Measurements from ENCODE around the gene ATP8A1.

ATP8A1 gene

GRCh38 chr4:42641656-42642055, 15.2 kb downstream of the ATP8A1 start:
- Mint-ChIP-seq H3K4me3 (peak overlapping the region; percentile 48), H3K36me3 (ENCODE audit: low read depth) (peaks cover 1% of the 10 kb centered on the region), H3K9me3 (no peaks in the 10 kb centered on the region), H3K4me1 (peaks cover 93% of the 10 kb centered on the region), H3K27me3 (no peaks in the 10 kb centered on the region), H3K27ac (peak overlapping the region; percentile 66)
- peak; percentile 8 for ATAC-seq
- no peak for DNase-seq

GRCh38 chr4:42641161-42641560, 15.7 kb downstream of the ATP8A1 start:
- DNase-seq: no peak
- Mint-ChIP-seq H3K9me3 (no peaks in the 10 kb centered on the region), H3K4me3 (no peak overlapping the region), H3K4me1 (peaks cover 93% of the 10 kb centered on the region), H3K36me3 (ENCODE audit: low read depth) (peaks cover 1% of the 10 kb centered on the region), H3K27me3 (no peaks in the 10 kb centered on the region), H3K27ac (peak overlapping the region; percentile 66)
- ATAC-seq: no peak

GRCh38 chr4:42640613-42641012, 16.3 kb downstream of the ATP8A1 start:
- Mint-ChIP-seq H3K27me3 (no peaks in the 10 kb centered on the region), H3K27ac (peak overlapping the region; percentile 66), H3K4me3 (no peak overlapping the region), H3K9me3 (no peaks in the 10 kb centered on the region), H3K36me3 (ENCODE audit: low read depth) (peaks cover 1% of the 10 kb centered on the region), H3K4me1 (peaks cover 92% of the 10 kb centered on the region)
- DNase-seq (no peak), ATAC-seq (no peak)

- ATAC-seq (peak; percentile 38), DNase-seq (peak; percentile 32)
- Mint-ChIP-seq H3K27me3 (no peaks in the 10 kb centered on the region), H3K9me3 (no peaks in the 10 kb centered on the region), H3K36me3 (ENCODE audit: low read depth) (peaks cover 1% of the 10 kb centered on the region), H3K4me3 (no peak overlapping the region), H3K27ac (peak overlapping the region; percentile 46), H3K4me1 (peaks cover 88% of the 10 kb centered on the region)
Observed at GRCh38 chr4:42638993-42639392, 17.9 kb downstream of the ATP8A1 start.

DNA sequence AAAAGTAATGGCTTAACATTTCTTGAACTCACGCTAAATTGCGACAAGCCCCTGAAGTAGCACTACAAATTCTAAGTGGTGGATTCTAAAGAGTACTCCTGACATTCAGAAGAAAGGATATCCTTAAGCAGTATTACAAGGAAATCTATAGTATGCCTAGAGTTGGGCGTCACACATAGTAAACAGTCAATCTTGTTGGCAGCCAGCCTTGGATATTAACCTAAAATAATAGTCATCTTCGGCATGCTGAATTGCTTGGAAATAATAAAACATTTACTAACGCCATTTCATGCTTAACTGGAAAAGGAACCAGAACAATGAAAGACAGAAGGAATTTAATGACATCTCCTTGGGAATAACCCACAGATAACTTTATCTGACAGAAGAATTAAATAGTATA, 18.6 kb downstream of the ATP8A1 start:
- Mint-ChIP-seq H3K4me3 (no peak overlapping the region), H3K27ac (peak overlapping the region; percentile 46)

DNA sequence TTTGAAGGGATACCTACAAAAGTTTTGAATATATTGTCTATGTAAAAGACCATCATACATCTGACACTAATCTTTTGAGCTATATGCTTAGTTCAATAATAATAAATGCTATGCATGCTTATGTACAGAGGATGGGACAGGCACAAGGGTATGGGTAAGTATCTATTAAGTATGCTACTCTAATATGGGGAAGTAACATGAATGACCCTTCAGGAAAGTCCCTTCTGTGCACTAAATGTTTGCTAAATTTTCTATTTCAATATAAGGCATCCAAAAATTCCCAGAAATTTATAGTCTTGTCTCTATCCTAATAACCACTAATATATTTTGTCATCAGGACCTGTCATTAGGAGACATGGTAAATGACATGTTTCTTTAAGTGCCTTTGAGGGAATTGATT, 19.0 kb downstream of the ATP8A1 start:
- H3K36me3 Mint-ChIP-seq (ENCODE audit: low read depth): peaks cover 1% of the 10 kb centered on the region

More for the DNA sequence above, 18.6 kb downstream of the ATP8A1 start:
- no peak for ATAC-seq
- H3K9me3 Mint-ChIP-seq: no peaks in the 10 kb centered on the region
- H3K27me3 Mint-ChIP-seq: no peaks in the 10 kb centered on the region
- DNase-seq: no peak
- H3K36me3 Mint-ChIP-seq (ENCODE audit: low read depth): peaks cover 1% of the 10 kb centered on the region
- peaks cover 88% of the 10 kb centered on the region for H3K4me1 Mint-ChIP-seq

DNA sequence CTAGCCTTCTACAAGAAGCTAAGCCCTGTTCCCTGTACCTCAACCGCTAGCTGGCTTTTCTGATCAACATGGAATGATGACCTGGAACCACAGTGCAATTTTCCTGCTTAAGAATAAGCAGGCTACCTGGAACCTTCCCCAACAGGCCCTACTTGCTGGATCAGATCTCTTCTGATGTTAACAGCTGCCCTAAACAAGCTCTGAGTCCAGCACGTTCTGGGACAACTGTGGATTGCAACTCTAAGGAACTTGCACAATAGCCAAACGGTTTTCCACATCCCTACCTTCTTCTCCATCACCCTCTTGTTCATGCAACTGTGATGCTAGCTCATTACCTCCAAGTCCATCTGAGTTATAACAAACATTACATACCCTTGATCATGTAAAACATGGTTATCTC, 19.8 kb downstream of the ATP8A1 start:
- H3K27ac Mint-ChIP-seq: peak overlapping the region; percentile 36
- peaks cover 86% of the 10 kb centered on the region for H3K4me1 Mint-ChIP-seq
- no peaks in the 10 kb centered on the region for H3K27me3 Mint-ChIP-seq
- no peak for ATAC-seq
- H3K9me3 Mint-ChIP-seq: no peaks in the 10 kb centered on the region
- peaks cover 1% of the 10 kb centered on the region for H3K36me3 Mint-ChIP-seq (ENCODE audit: low read depth)
- DNase-seq: no peak
- no peak overlapping the region for H3K4me3 Mint-ChIP-seq

More for the DNA sequence above, 19.0 kb downstream of the ATP8A1 start:
- Mint-ChIP-seq H3K4me3 (no peak overlapping the region), H3K27ac (peak overlapping the region; percentile 36), H3K27me3 (no peaks in the 10 kb centered on the region), H3K4me1 (peaks cover 88% of the 10 kb centered on the region), H3K9me3 (no peaks in the 10 kb centered on the region)
- ATAC-seq: no peak
- no peak for DNase-seq

- Mint-ChIP-seq H3K4me1 (peaks cover 86% of the 10 kb centered on the region), H3K9me3 (no peaks in the 10 kb centered on the region), H3K27me3 (no peaks in the 10 kb centered on the region), H3K36me3 (ENCODE audit: low read depth) (peaks cover 6% of the 10 kb centered on the region), H3K4me3 (no peak overlapping the region), H3K27ac (no peak overlapping the region)
- ATAC-seq: no peak
- DNase-seq: no peak
Observed at GRCh38 chr4:42636645-42636949, 20.3 kb downstream of the ATP8A1 start.

DNA sequence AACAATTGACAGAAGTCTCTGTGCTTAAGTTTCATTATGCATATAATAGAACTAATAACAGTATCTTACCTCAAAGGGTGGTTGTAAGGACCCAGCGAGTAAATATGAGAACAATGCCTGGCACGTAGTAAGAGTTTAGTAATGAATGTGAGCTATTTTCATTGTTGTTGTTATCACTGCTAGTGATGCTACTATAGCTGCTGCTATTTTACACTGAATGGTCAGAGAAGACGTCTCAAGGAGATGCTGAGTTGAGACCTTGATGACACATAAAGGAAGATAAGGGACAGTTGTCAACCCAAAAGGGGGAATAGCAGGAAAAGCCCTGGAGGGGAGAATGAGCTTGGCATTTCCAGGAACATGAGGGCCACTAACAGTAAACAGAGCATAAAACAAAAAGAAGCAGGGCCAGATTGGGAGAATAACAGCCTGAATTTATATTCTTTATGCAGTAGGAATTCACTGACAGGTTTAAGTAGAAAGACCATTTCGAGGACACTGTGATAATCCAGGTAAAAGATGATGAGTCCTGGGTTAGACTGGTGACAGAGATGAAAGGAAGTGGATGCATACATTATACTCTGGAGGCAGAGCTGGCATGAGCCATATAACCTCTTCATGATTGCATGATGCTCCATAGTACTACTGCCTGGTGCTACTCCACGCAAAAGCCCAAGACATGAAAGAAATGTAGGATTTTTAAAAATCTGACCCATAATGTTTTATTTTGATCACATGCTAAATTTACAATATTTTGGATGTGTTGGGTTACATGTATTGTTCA, 23.1 kb downstream of the ATP8A1 start:
- no peaks in the 10 kb centered on the region for H3K27me3 Mint-ChIP-seq
- H3K9me3 Mint-ChIP-seq: no peaks in the 10 kb centered on the region
- DNase-seq (no peak), ATAC-seq (peak; percentile 34)
- no peak overlapping the region for H3K27ac Mint-ChIP-seq
- peaks cover 85% of the 10 kb centered on the region for H3K4me1 Mint-ChIP-seq
- peaks cover 12% of the 10 kb centered on the region for H3K36me3 Mint-ChIP-seq (ENCODE audit: low read depth)
- H3K4me3 Mint-ChIP-seq: no peak overlapping the region

GRCh38 chr4:42632653-42633382, 24.1 kb downstream of the ATP8A1 start:
- Mint-ChIP-seq H3K27ac (peak overlapping the region; percentile 70), H3K27me3 (no peaks in the 10 kb centered on the region), H3K36me3 (ENCODE audit: low read depth) (peaks cover 12% of the 10 kb centered on the region), H3K4me1 (peaks cover 85% of the 10 kb centered on the region), H3K9me3 (no peaks in the 10 kb centered on the region), H3K4me3 (no peak overlapping the region)
- DNase-seq (no peak), ATAC-seq (no peak)

DNA sequence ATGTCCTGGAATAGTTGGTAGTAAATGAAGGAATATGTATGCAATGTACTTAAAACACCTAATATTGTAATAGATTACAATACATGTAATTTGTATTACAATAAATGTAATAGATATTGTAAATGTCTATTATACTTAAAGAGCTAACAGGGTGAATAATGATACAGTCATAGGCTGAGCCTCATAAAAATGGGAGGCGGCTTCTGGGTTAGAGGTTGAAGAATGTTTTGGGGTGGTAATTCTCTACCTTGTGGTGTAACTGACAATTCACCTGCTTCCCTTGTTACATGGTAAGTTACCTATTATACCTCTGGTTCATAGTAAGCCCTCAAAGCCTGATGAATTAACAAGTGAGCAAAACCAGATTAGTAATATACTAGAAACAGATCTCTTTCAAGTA, 26.0 kb downstream of the ATP8A1 start:
- Mint-ChIP-seq H3K27me3 (no peaks in the 10 kb centered on the region), H3K27ac (no peak overlapping the region), H3K4me3 (no peak overlapping the region)

GRCh38 chr4:42628740-42629139, 28.2 kb downstream of the ATP8A1 start:
- DNase-seq (no peak), ATAC-seq (no peak)
- Mint-ChIP-seq H3K4me1 (peaks cover 79% of the 10 kb centered on the region), H3K4me3 (peak overlapping the region; percentile 66), H3K27me3 (no peaks in the 10 kb centered on the region), H3K9me3 (no peaks in the 10 kb centered on the region), H3K27ac (peak overlapping the region; percentile 88), H3K36me3 (ENCODE audit: low read depth) (peaks cover 17% of the 10 kb centered on the region)

More for the DNA sequence above, 26.0 kb downstream of the ATP8A1 start:
- Mint-ChIP-seq H3K4me1 (peaks cover 86% of the 10 kb centered on the region), H3K9me3 (no peaks in the 10 kb centered on the region), H3K36me3 (ENCODE audit: low read depth) (peaks cover 11% of the 10 kb centered on the region)
- DNase-seq (no peak), ATAC-seq (no peak)

- Mint-ChIP-seq H3K36me3 (ENCODE audit: low read depth) (peaks cover 24% of the 10 kb centered on the region), H3K4me3 (peak overlapping the region; percentile 66), H3K27ac (peak overlapping the region; percentile 88), H3K9me3 (no peaks in the 10 kb centered on the region), H3K27me3 (no peaks in the 10 kb centered on the region), H3K4me1 (peaks cover 76% of the 10 kb centered on the region)
- ATAC-seq (peak; percentile 87), DNase-seq (peak; percentile 51)
Observed at GRCh38 chr4:42627885-42628646, 28.8 kb downstream of the ATP8A1 start.

- peaks cover 30% of the 10 kb centered on the region for H3K36me3 Mint-ChIP-seq (ENCODE audit: low read depth)
- H3K4me1 Mint-ChIP-seq: peaks cover 64% of the 10 kb centered on the region
- peak overlapping the region; percentile 88 for H3K27ac Mint-ChIP-seq
- H3K4me3 Mint-ChIP-seq: no peak overlapping the region
- DNase-seq (no peak), ATAC-seq (no peak)
- no peaks in the 10 kb centered on the region for H3K9me3 Mint-ChIP-seq
- no peaks in the 10 kb centered on the region for H3K27me3 Mint-ChIP-seq
Observed at GRCh38 chr4:42626629-42627146, 30.2 kb downstream of the ATP8A1 start.

Measured in activated naive CD8-positive, alpha-beta T cell treated with anti-CD3 and anti-CD28 coated beads, Interleukin-2, amount 50 U/mL, for 24 hours (primary cell).